ENCODE measurements around the gene PI4K2B.
"Not testable (repeated sequence)": the region's sequence is repeated elsewhere in the genome, so short reads cannot be mapped to it uniquely, and the experiment has no call there.

The PI4K2B gene

GRCh38 chr4:25234390-25235370 lies 847 bp downstream of the PI4K2B start:
- H3K4me1 Mint-ChIP-seq (ENCODE audit: low read depth): peaks cover 37% of the 10 kb centered on the region
- H3K27ac Mint-ChIP-seq: peak overlapping the region; percentile 82
- peaks cover 4% of the 10 kb centered on the region for H3K36me3 Mint-ChIP-seq
- no peaks in the 10 kb centered on the region for H3K9me3 Mint-ChIP-seq (ENCODE audit: low read depth)
- H3K27me3 Mint-ChIP-seq: no peaks in the 10 kb centered on the region
- peak overlapping the region; percentile 96 for H3K4me3 Mint-ChIP-seq

DNA sequence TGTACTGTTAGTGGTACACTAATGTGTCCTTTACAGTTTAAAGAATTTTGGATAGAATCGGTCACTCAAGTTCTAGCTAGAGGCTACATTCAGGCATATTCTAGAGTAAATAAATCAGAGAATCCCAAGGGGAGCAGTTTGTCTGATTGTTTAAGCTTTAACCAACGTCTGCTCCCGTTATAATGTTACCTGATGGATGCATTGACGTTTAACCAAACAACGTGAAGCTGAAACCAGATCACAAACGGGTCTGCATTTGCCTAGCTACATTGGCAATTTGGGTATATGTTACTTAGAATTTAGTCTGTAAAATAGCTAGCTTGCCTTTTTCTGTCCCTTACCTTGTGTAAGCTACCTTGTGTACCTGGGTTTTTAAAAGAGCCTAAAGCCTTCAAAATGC lies 1.6 kb downstream of the PI4K2B start:
- peaks cover 44% of the 10 kb centered on the region for H3K4me1 Mint-ChIP-seq (ENCODE audit: low read depth)
- H3K4me3 Mint-ChIP-seq: peak overlapping the region; percentile 96
- H3K27ac Mint-ChIP-seq: peak overlapping the region; percentile 82
- H3K27me3 Mint-ChIP-seq: no peaks in the 10 kb centered on the region
- H3K36me3 Mint-ChIP-seq: peaks cover 4% of the 10 kb centered on the region
- no peaks in the 10 kb centered on the region for H3K9me3 Mint-ChIP-seq (ENCODE audit: low read depth)

DNA sequence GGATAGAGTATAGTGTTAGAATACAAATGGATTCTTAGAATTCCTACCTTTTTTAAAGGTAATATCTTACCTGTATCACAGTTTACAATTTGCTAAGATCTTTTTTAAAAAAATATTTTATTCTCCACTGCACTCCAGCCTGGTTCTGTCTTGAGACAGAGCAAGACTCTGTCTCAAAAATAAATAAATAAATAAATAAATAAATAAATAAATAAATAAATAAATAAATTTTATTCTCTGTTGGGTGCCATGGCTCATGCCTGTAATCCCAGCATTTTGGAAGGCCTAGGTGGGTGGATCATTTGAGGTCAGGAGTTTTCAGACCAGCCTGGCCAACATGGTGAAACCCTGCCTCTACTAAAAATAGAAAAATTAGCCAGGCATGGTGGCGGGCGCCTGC lies 2.2 kb downstream of the PI4K2B start:
- H3K27me3 Mint-ChIP-seq; H3K9me3 Mint-ChIP-seq (ENCODE audit: low read depth); H3K27ac Mint-ChIP-seq; H3K36me3 Mint-ChIP-seq: not testable (repeated sequence)
- Mint-ChIP-seq H3K4me3 (peak overlapping the region; percentile 96), H3K4me1 (ENCODE audit: low read depth) (peaks cover 50% of the 10 kb centered on the region)

DNA sequence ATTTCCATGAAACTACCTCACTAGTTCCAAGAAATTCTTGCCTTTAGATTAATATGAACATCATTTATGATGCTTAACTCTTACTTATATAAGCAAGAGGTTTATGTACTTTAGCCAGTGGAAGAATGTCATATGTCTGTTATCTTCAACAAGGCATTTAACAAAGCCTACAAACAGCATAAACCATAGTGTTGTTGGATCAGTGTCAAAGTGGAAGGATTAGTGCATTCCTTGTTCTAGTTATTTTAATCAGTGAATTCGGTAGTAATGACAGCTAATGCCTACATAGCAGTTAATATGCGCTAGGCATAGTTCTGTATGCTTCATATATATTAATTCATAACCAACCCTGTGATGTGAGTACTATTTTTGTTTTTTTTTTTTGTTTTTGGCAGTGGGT lies 3.1 kb downstream of the PI4K2B start:
- no peaks in the 10 kb centered on the region for H3K27me3 Mint-ChIP-seq
- H3K4me3 Mint-ChIP-seq: peak overlapping the region; percentile 30
- peaks cover 4% of the 10 kb centered on the region for H3K36me3 Mint-ChIP-seq
- H3K4me1 Mint-ChIP-seq (ENCODE audit: low read depth): peaks cover 56% of the 10 kb centered on the region
- H3K9me3 Mint-ChIP-seq (ENCODE audit: low read depth): no peaks in the 10 kb centered on the region
- no peak overlapping the region for H3K27ac Mint-ChIP-seq

- Mint-ChIP-seq H3K9me3 (ENCODE audit: low read depth) (no peaks in the 10 kb centered on the region), H3K36me3 (peaks cover 4% of the 10 kb centered on the region), H3K4me1 (ENCODE audit: low read depth) (peaks cover 54% of the 10 kb centered on the region), H3K4me3 (peak overlapping the region; percentile 38), H3K27ac (peak overlapping the region; percentile 50), H3K27me3 (no peaks in the 10 kb centered on the region)
These were observed 4.2 kb downstream of the PI4K2B start for GRCh38 chr4:25238052-25238451.

GRCh38 chr4:25239528-25239927 lies 5.7 kb downstream of the PI4K2B start:
- H3K36me3 Mint-ChIP-seq; H3K9me3 Mint-ChIP-seq (ENCODE audit: low read depth); H3K27me3 Mint-ChIP-seq; H3K4me3 Mint-ChIP-seq: not testable (repeated sequence)
- Mint-ChIP-seq H3K4me1 (ENCODE audit: low read depth) (peaks cover 50% of the 10 kb centered on the region), H3K27ac (peak overlapping the region; percentile 41)

GRCh38 chr4:25240754-25241210 lies 6.9 kb downstream of the PI4K2B start:
- peaks cover 45% of the 10 kb centered on the region for H3K4me1 Mint-ChIP-seq (ENCODE audit: low read depth)
- not testable (repeated sequence) for H3K9me3 Mint-ChIP-seq (ENCODE audit: low read depth); H3K36me3 Mint-ChIP-seq; H3K27me3 Mint-ChIP-seq
- H3K4me3 Mint-ChIP-seq: peak overlapping the region; percentile 12
- peak overlapping the region; percentile 83 for H3K27ac Mint-ChIP-seq

- H3K4me3 Mint-ChIP-seq; H3K27me3 Mint-ChIP-seq; H3K27ac Mint-ChIP-seq; H3K9me3 Mint-ChIP-seq (ENCODE audit: low read depth): not testable (repeated sequence)
- Mint-ChIP-seq H3K4me1 (ENCODE audit: low read depth) (peaks cover 40% of the 10 kb centered on the region), H3K36me3 (peaks cover 12% of the 10 kb centered on the region)
These were observed 8.4 kb downstream of the PI4K2B start for GRCh38 chr4:25242195-25242594.

GRCh38 chr4:25245181-25245580 lies 11.3 kb downstream of the PI4K2B start:
- Mint-ChIP-seq H3K27me3 (no peaks in the 10 kb centered on the region), H3K27ac (no peak overlapping the region), H3K9me3 (ENCODE audit: low read depth) (no peaks in the 10 kb centered on the region), H3K4me1 (ENCODE audit: low read depth) (peaks cover 33% of the 10 kb centered on the region), H3K36me3 (peaks cover 13% of the 10 kb centered on the region), H3K4me3 (no peak overlapping the region)

GRCh38 chr4:25246680-25247611 lies 13.1 kb downstream of the PI4K2B start:
- H3K9me3 Mint-ChIP-seq (ENCODE audit: low read depth): no peaks in the 10 kb centered on the region
- H3K36me3 Mint-ChIP-seq: peaks cover 13% of the 10 kb centered on the region
- H3K4me3 Mint-ChIP-seq: no peak overlapping the region
- no peaks in the 10 kb centered on the region for H3K27me3 Mint-ChIP-seq
- H3K4me1 Mint-ChIP-seq (ENCODE audit: low read depth): peaks cover 34% of the 10 kb centered on the region
- no peak overlapping the region for H3K27ac Mint-ChIP-seq

- Mint-ChIP-seq H3K36me3 (peaks cover 13% of the 10 kb centered on the region), H3K4me1 (ENCODE audit: low read depth) (peaks cover 46% of the 10 kb centered on the region)
- not testable (repeated sequence) for H3K27ac Mint-ChIP-seq; H3K27me3 Mint-ChIP-seq; H3K9me3 Mint-ChIP-seq (ENCODE audit: low read depth); H3K4me3 Mint-ChIP-seq
These were observed 15.0 kb downstream of the PI4K2B start for GRCh38 chr4:25248875-25249274.

- peaks cover 43% of the 10 kb centered on the region for H3K4me1 Mint-ChIP-seq (ENCODE audit: low read depth)
- H3K27ac Mint-ChIP-seq; H3K27me3 Mint-ChIP-seq; H3K36me3 Mint-ChIP-seq; H3K9me3 Mint-ChIP-seq (ENCODE audit: low read depth); H3K4me3 Mint-ChIP-seq: not testable (repeated sequence)
These were observed 15.7 kb downstream of the PI4K2B start for GRCh38 chr4:25249494-25249893.

- Mint-ChIP-seq H3K4me3 (no peak overlapping the region), H3K9me3 (ENCODE audit: low read depth) (no peaks in the 10 kb centered on the region), H3K27me3 (no peaks in the 10 kb centered on the region), H3K36me3 (peaks cover 9% of the 10 kb centered on the region), H3K4me1 (ENCODE audit: low read depth) (peaks cover 33% of the 10 kb centered on the region), H3K27ac (peak overlapping the region; percentile 50)
These were observed 18.6 kb downstream of the PI4K2B start for GRCh38 chr4:25252230-25253070.

DNA sequence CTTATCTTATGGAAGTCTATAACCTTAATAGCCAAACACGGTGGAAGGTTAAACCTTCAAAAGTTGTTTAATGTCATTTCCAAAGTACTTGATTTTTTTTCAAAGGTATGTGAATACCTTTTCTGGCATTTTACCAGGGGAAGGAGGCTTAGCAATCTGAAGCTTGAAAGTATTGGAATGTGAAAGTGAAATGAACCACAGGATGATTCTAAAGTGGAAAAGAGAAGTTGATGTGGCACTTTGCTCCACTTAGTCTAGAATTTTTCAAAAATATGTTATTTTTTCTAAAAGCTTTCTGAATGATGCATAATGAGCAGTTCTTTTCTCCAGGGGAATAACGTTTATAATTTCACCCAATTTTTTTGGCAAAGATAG lies 19.2 kb downstream of the PI4K2B start:
- H3K27me3 Mint-ChIP-seq: no peaks in the 10 kb centered on the region
- peaks cover 33% of the 10 kb centered on the region for H3K4me1 Mint-ChIP-seq (ENCODE audit: low read depth)
- H3K27ac Mint-ChIP-seq: no peak overlapping the region
- no peaks in the 10 kb centered on the region for H3K9me3 Mint-ChIP-seq (ENCODE audit: low read depth)
- no peak overlapping the region for H3K4me3 Mint-ChIP-seq
- H3K36me3 Mint-ChIP-seq: peaks cover 9% of the 10 kb centered on the region

Data from activated naive CD8-positive, alpha-beta T cell (primary cell).